Karpas-422 (cell line): Measurements from ENCODE around the gene S100PBP. TPM values are rescaled to one million over a fixed set of nuclear protein-coding genes. Genes with fewer than 3 reads are reported as not detected.

ENCODE experiments used
- DNase-seq: peaks from one replicate; pipeline ENCODE4 v3.0.0-alpha.2; 2015
- H2AFZ ChIP-seq: fragments of 200-600 bp; sonication (generic); 2 replicates; pipeline ENCODE4 v1.6.1; 2014; ENCODE audit warnings: antibody characterized with exemption, low read length, mixed read lengths
- H3K27ac ChIP-seq: fragments of 200-600 bp; sonication (generic); 2 replicates; pipeline ENCODE4 v1.5.1; 2014; ENCODE audit warnings: mild to moderate bottlenecking, low read length, moderate library complexity
- H3K27me3 ChIP-seq: fragments of 200-600 bp; sonication (generic); 2 replicates; pipeline ENCODE4 v1.6.1; 2014; ENCODE audit warnings: low read length, mixed read lengths
- H3K36me3 ChIP-seq: fragments of 200-600 bp; sonication (generic); 2 replicates; pipeline ENCODE4 v1.6.1; 2014; ENCODE audit warnings: low read length, mixed read lengths; ENCODE audit not compliant: insufficient read depth
- H3K4me1 ChIP-seq: fragments of 200-600 bp; sonication (generic); 2 replicates; pipeline ENCODE4 v1.6.1; 2014; ENCODE audit warnings: mild to moderate bottlenecking, low read length, mixed read lengths
- H3K4me2 ChIP-seq: fragments of 200-600 bp; sonication (generic); 2 replicates; pipeline ENCODE4 v1.6.1; 2014; ENCODE audit warnings: low read length, low read depth, mild to moderate bottlenecking; ENCODE audit not compliant: poor library complexity, severe bottlenecking
- H3K4me3 ChIP-seq: fragments of 200-600 bp; sonication (generic); 2 replicates; pipeline ENCODE4 v1.5.1; 2014; ENCODE audit warnings: mild to moderate bottlenecking, antibody characterized with exemption, low read length, mixed read lengths
- H3K79me2 ChIP-seq: fragments of 200-600 bp; sonication (generic); 2 replicates; pipeline ENCODE4 v1.6.1; 2014; ENCODE audit warnings: mild to moderate bottlenecking, low read length, mixed read lengths
- H3K9ac ChIP-seq: fragments of 200-600 bp; sonication (generic); 2 replicates; pipeline ENCODE4 v1.6.0; 2014; ENCODE audit warnings: low read length
- H3K9me2 ChIP-seq: fragments of 200-600 bp; sonication (generic), shearing (Covaris generic); replicated peaks from 2 replicates; pipeline ENCODE4 v1.6.0; 2014; ENCODE audit warnings: mild to moderate bottlenecking, low read length, moderate library complexity; ENCODE audit not compliant: insufficient read depth
- H3K9me3 ChIP-seq: fragments of 300-700, 200-600 bp; sonication (generic); 2 replicates; pipeline ENCODE4 v1.6.1; 2014; ENCODE audit warnings: low read length, mixed read lengths
- H4K20me1 ChIP-seq: fragments of 200-600 bp; sonication (generic); 2 replicates; pipeline ENCODE4 v1.6.1; 2014; ENCODE audit warnings: mild to moderate bottlenecking, antibody characterized with exemption, low read length, low read depth; ENCODE audit not compliant: insufficient read depth
- total RNA-seq: library from RNA; depleted of rRNA; stranded (reverse); fragments of >200 nt; shearing (Covaris generic); gene quantifications from 2 replicates; pipeline ENCODE4 v1.2.3, GENCODE V29; 2014; ENCODE audit warnings: low replicate concordance

S100PBP gene
- total RNA-seq, 1 experiment from 2014 or later: 23.7 TPM

DNA sequence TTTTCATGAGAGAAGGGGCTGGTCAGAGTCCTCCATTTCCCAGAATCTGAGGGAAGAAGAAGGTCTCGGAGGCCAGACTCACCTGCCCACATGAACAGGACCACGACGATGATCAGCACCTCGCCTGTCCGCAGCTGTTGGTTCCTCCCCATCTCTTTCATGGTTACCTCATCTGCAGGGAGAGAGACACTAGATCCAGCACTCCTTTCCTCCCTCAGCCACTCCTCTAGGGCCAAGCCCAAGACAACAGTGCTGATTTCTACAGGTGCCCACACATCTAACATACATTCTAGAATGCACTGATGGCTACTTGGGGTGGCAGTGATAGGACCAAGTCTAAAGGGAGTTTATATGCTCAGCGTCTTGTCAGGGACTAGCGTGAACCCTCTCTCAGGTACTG is 50.2 kb downstream of the S100PBP start:
- H3K4me3 ChIP-seq: no peak overlapping the region
- H3K79me2 ChIP-seq: no peaks in the 10 kb centered on the region
- no peaks in the 10 kb centered on the region for H3K27me3 ChIP-seq
- peaks cover 8% of the 10 kb centered on the region for H3K4me1 ChIP-seq
- no peak overlapping the region for H2AFZ ChIP-seq
- H3K9ac ChIP-seq: no peak overlapping the region
- no peak overlapping the region for H3K4me2 ChIP-seq
- H3K36me3 ChIP-seq: no peaks in the 10 kb centered on the region
- no peaks in the 10 kb centered on the region for H3K9me2 ChIP-seq
- no peaks in the 10 kb centered on the region for H4K20me1 ChIP-seq
- DNase-seq: no peak
- no peaks in the 10 kb centered on the region for H3K9me3 ChIP-seq
- H3K27ac ChIP-seq: no peak overlapping the region

DNA sequence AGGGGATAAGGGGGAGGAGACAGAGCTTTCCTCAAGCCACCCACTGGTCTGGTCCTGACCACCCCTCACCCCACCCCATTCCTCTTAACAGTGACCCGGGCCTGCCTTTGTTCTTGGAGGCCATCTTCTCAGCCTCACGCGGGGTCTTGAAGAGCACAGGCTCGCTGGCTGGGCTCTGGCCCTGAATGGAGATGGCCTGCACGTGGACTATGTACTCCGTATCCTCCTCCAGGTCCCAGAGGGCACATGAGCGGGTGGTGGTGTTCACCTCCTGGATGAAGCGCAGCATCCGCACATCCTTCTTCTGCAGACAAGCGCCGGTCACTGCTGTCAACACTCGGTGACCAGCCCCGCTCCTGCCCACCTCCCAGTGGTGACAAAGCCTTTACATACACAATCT is 50.6 kb downstream of the S100PBP start:
- Histone ChIP-seq H3K9me3 (no peaks in the 10 kb centered on the region), H4K20me1 (no peaks in the 10 kb centered on the region), H3K9ac (no peak overlapping the region), H3K36me3 (no peaks in the 10 kb centered on the region), H3K79me2 (no peaks in the 10 kb centered on the region), H3K27me3 (no peaks in the 10 kb centered on the region), H3K4me1 (peaks cover 9% of the 10 kb centered on the region), H3K4me2 (no peak overlapping the region), H2AFZ (no peak overlapping the region), H3K9me2 (no peaks in the 10 kb centered on the region), H3K27ac (no peak overlapping the region), H3K4me3 (no peak overlapping the region)
- DNase-seq: no peak

DNA sequence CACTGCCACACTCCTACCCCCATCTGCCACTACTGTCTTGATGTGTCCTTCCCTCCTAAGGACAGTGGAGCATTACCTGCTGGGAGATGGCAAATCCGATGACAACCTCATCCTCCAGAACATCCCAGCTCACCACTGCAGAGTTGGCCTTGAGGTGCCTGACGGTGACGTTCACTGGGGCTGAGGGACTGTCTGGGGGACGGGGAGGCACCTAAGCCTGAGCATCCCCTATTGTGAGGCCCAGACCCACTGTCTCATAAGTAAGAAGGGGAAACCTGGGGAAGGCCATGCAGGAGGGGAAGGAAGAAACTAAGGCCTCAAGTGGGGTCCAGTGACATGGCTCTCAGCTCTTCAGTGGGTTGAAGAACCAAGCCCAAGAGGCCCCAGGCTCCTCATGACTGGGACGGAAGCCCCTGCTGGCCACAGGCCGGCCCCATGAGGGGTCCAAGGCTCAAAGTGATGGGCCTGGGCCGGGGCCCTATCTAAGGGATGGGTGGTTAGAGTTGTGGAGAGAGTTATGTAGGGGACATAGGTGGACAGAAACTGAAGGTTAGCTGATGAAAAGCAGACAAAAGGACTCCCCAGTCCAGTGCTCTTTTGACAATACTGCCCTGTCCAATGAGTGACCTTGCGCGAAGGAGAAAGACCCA is 51.5 kb downstream of the S100PBP start:
- no peak for DNase-seq
- H3K9me2 ChIP-seq: no peaks in the 10 kb centered on the region
- peaks cover 9% of the 10 kb centered on the region for H3K4me1 ChIP-seq
- no peaks in the 10 kb centered on the region for H3K27me3 ChIP-seq
- H4K20me1 ChIP-seq: no peaks in the 10 kb centered on the region
- H2AFZ ChIP-seq: no peak overlapping the region
- no peak overlapping the region for H3K4me3 ChIP-seq
- H3K27ac ChIP-seq: no peak overlapping the region
- no peak overlapping the region for H3K4me2 ChIP-seq
- H3K36me3 ChIP-seq: no peaks in the 10 kb centered on the region
- H3K9ac ChIP-seq: no peak overlapping the region
- no peaks in the 10 kb centered on the region for H3K79me2 ChIP-seq
- H3K9me3 ChIP-seq: no peaks in the 10 kb centered on the region

DNA sequence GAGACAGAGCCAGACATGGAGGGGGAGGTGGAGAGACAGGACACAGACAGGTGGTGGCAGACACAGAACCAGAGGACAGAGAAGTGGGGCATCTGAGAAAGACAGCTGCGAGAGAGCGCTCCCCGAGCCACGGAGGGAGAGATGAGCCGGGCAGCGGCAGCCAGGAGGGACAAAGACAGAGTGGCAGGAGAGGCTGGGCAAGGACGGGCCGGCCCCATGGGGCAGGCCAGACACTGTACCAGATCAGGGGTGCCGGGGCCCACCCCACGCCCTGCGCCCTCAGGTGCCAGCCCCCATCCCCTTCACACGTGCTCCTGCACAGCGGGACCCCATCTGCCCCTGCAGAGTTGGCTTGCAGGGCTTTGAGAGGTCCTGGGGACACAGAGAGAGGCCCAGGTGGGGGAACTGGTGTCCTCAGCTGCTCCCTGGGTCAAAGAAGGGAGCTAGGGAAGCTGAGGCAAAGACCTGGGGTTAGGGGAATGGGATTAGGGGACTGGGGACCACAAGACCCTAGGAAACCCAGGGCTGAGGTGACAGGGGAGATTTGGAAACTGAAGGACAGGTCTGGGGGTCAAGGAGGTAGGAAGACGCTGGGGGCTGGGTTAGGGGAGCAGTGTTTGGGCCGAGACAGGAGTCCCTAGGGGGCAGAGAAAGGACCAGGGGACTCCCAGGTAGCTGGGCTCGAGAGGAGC is 52.6 kb downstream of the S100PBP start:
- H3K79me2 ChIP-seq: no peaks in the 10 kb centered on the region
- no peaks in the 10 kb centered on the region for H3K36me3 ChIP-seq
- no peak overlapping the region for H3K4me3 ChIP-seq
- no peak overlapping the region for H3K4me2 ChIP-seq
- H2AFZ ChIP-seq: no peak overlapping the region
- H3K4me1 ChIP-seq: peaks cover 9% of the 10 kb centered on the region
- H3K9me3 ChIP-seq: no peaks in the 10 kb centered on the region
- no peaks in the 10 kb centered on the region for H3K27me3 ChIP-seq
- no peak overlapping the region for H3K27ac ChIP-seq
- H4K20me1 ChIP-seq: no peaks in the 10 kb centered on the region
- no peaks in the 10 kb centered on the region for H3K9me2 ChIP-seq
- no peak overlapping the region for H3K9ac ChIP-seq
- no peak for DNase-seq

DNA sequence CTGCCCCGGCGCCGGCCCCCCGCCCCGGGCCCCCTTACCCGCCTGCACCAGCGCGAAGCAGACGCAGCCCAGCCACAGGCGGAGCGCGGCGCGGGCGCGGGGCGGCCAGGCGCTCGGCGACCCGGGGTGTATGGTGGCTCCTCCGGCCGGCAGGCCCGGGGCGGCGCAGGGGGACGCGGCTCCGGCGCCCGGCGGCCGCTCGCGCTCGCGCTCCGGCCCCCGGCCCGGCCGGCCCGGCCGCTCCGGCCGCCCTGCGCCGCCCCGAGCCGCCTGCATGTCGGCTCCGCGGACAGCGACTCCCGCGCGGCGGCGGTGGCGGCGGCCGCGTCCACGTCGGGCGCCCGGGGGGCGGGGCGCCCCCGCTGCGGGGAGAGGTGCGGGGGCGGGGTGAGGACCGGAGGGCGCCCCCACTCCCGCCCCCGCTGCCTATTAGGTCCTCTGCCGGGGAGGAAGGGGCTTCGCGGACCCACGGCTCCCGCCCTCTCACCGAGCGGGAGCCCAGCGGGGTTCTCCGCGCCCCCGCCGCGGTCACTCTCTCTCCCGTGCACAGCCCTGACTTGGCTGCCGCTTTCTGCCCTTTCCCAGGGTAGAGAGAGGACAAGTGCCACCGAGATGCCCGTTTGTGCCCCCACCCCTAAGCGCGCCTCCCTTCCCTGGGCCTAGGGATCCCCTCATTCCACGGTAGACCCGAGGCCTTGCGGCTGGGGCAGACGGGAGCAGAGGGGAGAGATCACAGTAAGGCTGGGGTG is 53.3 kb downstream of the S100PBP start, which contains the start of gene FNDC5:
Gene FNDC5 (minus strand): TSS at position 298 of the 749 bp plus-strand sequence.
- Histone ChIP-seq H3K9me3 (no peaks in the 10 kb centered on the region), H3K36me3 (no peaks in the 10 kb centered on the region), H3K4me2 (no peak within 1 kb of the TSS), H2AFZ (no peak within 1 kb of the TSS), H3K9me2 (no peaks in the 10 kb centered on the region), H3K9ac (no peak within 1 kb of the TSS), H3K4me1 (peaks cover 12% of the 10 kb centered on the region), H3K27me3 (no peaks in the 10 kb centered on the region), H3K79me2 (no peaks in the 10 kb centered on the region), H3K27ac (no peak within 1 kb of the TSS), H3K4me3 (no peak within 1 kb of the TSS), H4K20me1 (no peaks in the 10 kb centered on the region)
- no peak for DNase-seq

DNA sequence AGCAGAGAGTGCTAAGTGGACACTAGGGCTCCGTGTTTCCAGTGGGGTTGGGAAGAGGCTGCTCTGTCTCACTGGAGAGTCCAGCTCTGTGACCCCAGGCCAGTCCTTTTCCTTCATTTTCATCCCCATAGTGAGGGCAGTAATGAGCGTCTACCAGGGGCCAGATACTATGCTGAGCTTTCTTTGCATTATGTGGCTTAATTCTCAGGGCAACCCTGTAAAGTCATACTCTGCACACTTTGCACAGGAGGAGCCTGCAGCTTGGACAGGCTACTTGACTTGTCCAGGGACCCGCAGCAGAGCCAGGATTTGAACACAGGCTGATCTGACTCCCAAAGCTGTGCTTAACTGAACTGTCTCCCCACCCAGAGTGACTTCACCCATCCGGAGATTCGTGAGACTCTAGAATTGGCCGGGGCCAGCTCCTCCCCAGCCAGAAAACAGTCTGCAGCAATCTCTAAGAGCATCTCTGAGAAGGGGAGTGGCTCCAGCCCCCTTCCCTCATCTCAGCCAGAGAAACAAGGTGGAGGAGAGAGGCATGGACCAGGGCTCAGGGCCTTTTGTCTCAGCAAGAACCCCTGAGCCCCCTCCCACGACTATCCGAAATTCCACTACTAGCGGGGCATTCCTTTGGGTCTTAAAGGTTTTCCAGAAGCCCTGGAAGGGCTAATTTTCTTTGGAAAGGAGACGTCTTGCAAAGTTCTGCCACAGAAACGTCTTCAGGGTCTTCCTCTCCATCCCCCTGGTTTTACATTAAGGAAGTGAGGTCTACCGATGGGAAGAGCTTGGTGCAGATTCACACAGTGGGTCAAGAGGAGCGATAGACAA is 54.1 kb downstream of the S100PBP start:
- no peak overlapping the region for H3K4me3 ChIP-seq
- H3K9ac ChIP-seq: no peak overlapping the region
- no peaks in the 10 kb centered on the region for H3K9me2 ChIP-seq
- no peak for DNase-seq
- H4K20me1 ChIP-seq: no peaks in the 10 kb centered on the region
- no peaks in the 10 kb centered on the region for H3K79me2 ChIP-seq
- no peaks in the 10 kb centered on the region for H3K36me3 ChIP-seq
- no peak overlapping the region for H2AFZ ChIP-seq
- peak overlapping the region; percentile 61 for H3K4me2 ChIP-seq
- H3K27ac ChIP-seq: no peak overlapping the region
- H3K4me1 ChIP-seq: peaks cover 16% of the 10 kb centered on the region
- no peaks in the 10 kb centered on the region for H3K27me3 ChIP-seq
- H3K9me3 ChIP-seq: no peaks in the 10 kb centered on the region

DNA sequence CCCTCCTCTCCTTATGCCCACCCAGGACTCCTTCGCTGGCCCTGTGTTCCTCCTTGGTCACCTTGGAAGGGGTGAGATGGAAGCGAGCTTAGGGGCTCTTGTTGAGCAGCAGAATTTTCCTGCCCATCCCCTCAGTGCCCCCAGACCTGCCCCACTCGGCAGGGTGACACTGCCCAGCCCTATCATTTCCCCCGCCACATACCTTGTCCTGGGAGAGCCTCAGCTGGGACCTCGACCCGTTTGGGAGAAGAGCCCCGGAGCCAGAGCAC is 54.7 kb downstream of the S100PBP start:
- H4K20me1 ChIP-seq: no peaks in the 10 kb centered on the region
- H3K79me2 ChIP-seq: no peaks in the 10 kb centered on the region
- no peak overlapping the region for H3K4me3 ChIP-seq
- no peak for DNase-seq
- peaks cover 16% of the 10 kb centered on the region for H3K4me1 ChIP-seq
- no peaks in the 10 kb centered on the region for H3K36me3 ChIP-seq
- H3K9me3 ChIP-seq: no peaks in the 10 kb centered on the region
- H2AFZ ChIP-seq: no peak overlapping the region
- H3K27ac ChIP-seq: no peak overlapping the region
- H3K9me2 ChIP-seq: no peaks in the 10 kb centered on the region
- no peaks in the 10 kb centered on the region for H3K27me3 ChIP-seq
- peak overlapping the region; percentile 61 for H3K4me2 ChIP-seq
- H3K9ac ChIP-seq: no peak overlapping the region

DNA sequence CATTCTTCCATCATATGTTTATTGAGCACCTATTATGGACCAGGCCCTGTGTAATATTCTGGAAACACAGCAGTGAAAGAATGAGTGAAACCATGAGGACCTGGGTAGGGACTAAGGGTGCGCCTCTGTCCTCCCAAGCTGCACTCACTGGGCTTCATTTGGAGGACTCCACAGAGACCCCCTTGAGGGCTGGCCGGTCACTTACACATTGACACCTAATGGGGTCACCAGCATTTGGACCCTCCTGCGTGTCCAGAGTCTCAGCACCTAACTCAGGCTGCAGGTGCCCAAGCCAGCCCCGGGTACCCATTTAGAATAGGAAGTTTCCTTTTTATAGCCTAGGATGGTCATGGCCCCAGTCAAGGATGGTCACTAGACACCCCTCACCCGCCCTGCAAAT is 56.0 kb downstream of the S100PBP start:
- H3K27me3 ChIP-seq: no peaks in the 10 kb centered on the region
- H3K36me3 ChIP-seq: no peaks in the 10 kb centered on the region

More for the DNA sequence above, 56.0 kb downstream of the S100PBP start:
- Histone ChIP-seq H3K27ac (no peak overlapping the region), H3K9me2 (no peaks in the 10 kb centered on the region), H3K4me3 (no peak overlapping the region), H4K20me1 (no peaks in the 10 kb centered on the region), H3K4me2 (no peak overlapping the region), H3K4me1 (peaks cover 16% of the 10 kb centered on the region), H3K9ac (no peak overlapping the region), H2AFZ (no peak overlapping the region), H3K9me3 (no peaks in the 10 kb centered on the region), H3K79me2 (no peaks in the 10 kb centered on the region)
- no peak for DNase-seq
